WTC11 (cell line): ENCODE measurements around the gene ZNHIT2. TPM values are rescaled to one million over a fixed set of nuclear protein-coding genes. Genes with fewer than 3 reads are reported as not detected.

ENCODE experiments used
- ATAC-seq: fragments of 200-7000 bp; cut with Tn5 transposase; 2 replicates; pipeline ENCODE4 v1.10.0; 2021; ENCODE audit warnings: mild to moderate bottlenecking, moderate library complexity
- CTCF ChIA-PET: fragments of 300-600 bp; sonication (Branson Sonifier 250); formaldehyde crosslinking; loops from one replicate; lab custom pipeline; 2021; ENCODE audit warnings: antibody characterized with exemption; lab: Charles Lee
- POLR2A ChIA-PET: fragments of 350-600 bp; sonication (Branson Sonifier 250); formaldehyde crosslinking; loops from one replicate; lab custom pipeline; 2021; ENCODE audit warnings: antibody characterized with exemption; lab: Charles Lee
- DNase-seq: peaks from one replicate; pipeline ENCODE4 v3.0.0; 2021; ENCODE audit warnings: low spot score
- H3K27ac Mint-ChIP-seq: 2 replicates; pipeline ENCODE4 v1.8.0; 2021; ENCODE audit warnings: mixed read lengths
- H3K27me3 Mint-ChIP-seq: 2 replicates; pipeline ENCODE4 v1.8.0; 2021; ENCODE audit warnings: low read depth, mild to moderate bottlenecking, moderate library complexity, mixed read lengths
- H3K36me3 Mint-ChIP-seq: 2 replicates; pipeline ENCODE4 v1.8.0; 2021; ENCODE audit warnings: mixed read lengths
- H3K4me1 Mint-ChIP-seq: 2 replicates; pipeline ENCODE4 v1.8.0; 2022; ENCODE audit warnings: mixed read lengths
- H3K4me3 Mint-ChIP-seq: 2 replicates; pipeline ENCODE4 v1.8.0; 2021; ENCODE audit warnings: mild to moderate bottlenecking, moderate library complexity, mixed read lengths
- H3K9me3 Mint-ChIP-seq: 2 replicates; pipeline ENCODE4 v1.8.0; 2021; ENCODE audit warnings: mixed read lengths
- CREM ChIP-seq: sonication (generic); formaldehyde crosslinking; IDR thresholded peaks from 2 replicates; pipeline ENCODE4 v1.8.1; 2022; ENCODE audit warnings: mild to moderate bottlenecking, missing genetic modification reagents, moderate library complexity
- EMX1 ChIP-seq: fragments of 250-450 bp; sonication (Bioruptor Pico); IDR thresholded peaks from 2 replicates; pipeline ENCODE4 v1.8.0; 2021; ENCODE audit warnings: mild to moderate bottlenecking
- FOXK1 ChIP-seq: sonication (generic); formaldehyde crosslinking; IDR thresholded peaks from 2 replicates; pipeline ENCODE4 v1.8.0; 2022; ENCODE audit warnings: mild to moderate bottlenecking, moderate library complexity, missing genetic modification reagents
- FOXP1 ChIP-seq: sonication (generic); formaldehyde crosslinking; IDR thresholded peaks from 2 replicates; pipeline ENCODE4 v1.8.0; 2022; ENCODE audit warnings: missing genetic modification reagents, mild to moderate bottlenecking, moderate library complexity, borderline replicate concordance
- JAZF1 ChIP-seq: fragments of 250-450 bp; sonication (Bioruptor Pico); IDR thresholded peaks from 2 replicates; pipeline ENCODE4 v1.9.0; 2021; ENCODE audit warnings: moderate library complexity, mild to moderate bottlenecking, inconsistent platforms
- JUN ChIP-seq: sonication (generic); formaldehyde crosslinking; IDR thresholded peaks from 2 replicates; pipeline ENCODE4 v1.8.0; 2023; ENCODE audit warnings: mild to moderate bottlenecking, missing genetic modification reagents
- NFATC4 ChIP-seq: fragments of 250-450 bp; sonication (Bioruptor Pico); IDR thresholded peaks from 2 replicates; pipeline ENCODE4 v1.9.0; 2021; ENCODE audit warnings: mild to moderate bottlenecking
- NFE2L1 ChIP-seq: sonication (generic); formaldehyde crosslinking; IDR thresholded peaks from 2 replicates; pipeline ENCODE4 v1.8.1; 2023; ENCODE audit warnings: missing genetic modification reagents
- NFYB ChIP-seq: sonication (generic); formaldehyde crosslinking; conservative IDR thresholded peaks from 2 replicates; pipeline ENCODE4 v1.8.0; 2022; ENCODE audit warnings: low read depth, missing genetic modification reagents
- NR1H2 ChIP-seq: sonication (generic); formaldehyde crosslinking; IDR thresholded peaks from 2 replicates; pipeline ENCODE4 v1.9.0; 2021; ENCODE audit warnings: mild to moderate bottlenecking, moderate library complexity, missing genetic modification reagents
- NR2C2 ChIP-seq: sonication (generic); formaldehyde crosslinking; IDR thresholded peaks from 2 replicates; pipeline ENCODE4 v1.8.0; 2022; ENCODE audit warnings: mild to moderate bottlenecking, missing genetic modification reagents
- OVOL2 ChIP-seq: fragments of 250-450 bp; sonication (Bioruptor Pico); IDR thresholded peaks from 2 replicates; pipeline ENCODE4 v1.9.0; 2021; ENCODE audit warnings: mild to moderate bottlenecking, borderline replicate concordance
- SMAD3 ChIP-seq: sonication (generic); formaldehyde crosslinking; IDR thresholded peaks from 2 replicates; pipeline ENCODE4 v1.8.0; 2022; ENCODE audit warnings: missing genetic modification reagents, mild to moderate bottlenecking, borderline replicate concordance
- TEAD1 ChIP-seq: sonication (generic); formaldehyde crosslinking; IDR thresholded peaks from 2 replicates; pipeline ENCODE4 v1.8.0; 2022; ENCODE audit warnings: mild to moderate bottlenecking, missing genetic modification reagents
- USF1 ChIP-seq: sonication (generic); formaldehyde crosslinking; IDR thresholded peaks from 2 replicates; pipeline ENCODE4 v1.8.0; 2022; ENCODE audit warnings: mild to moderate bottlenecking, missing genetic modification reagents
- USF2 ChIP-seq: sonication (generic); formaldehyde crosslinking; IDR thresholded peaks from 2 replicates; pipeline ENCODE4 v1.8.1; 2023; ENCODE audit warnings: mild to moderate bottlenecking, missing genetic modification reagents, moderate library complexity
- ZNF232 ChIP-seq: sonication (generic); formaldehyde crosslinking; IDR thresholded peaks from 2 replicates; pipeline ENCODE4 v1.8.0; 2022; ENCODE audit warnings: mild to moderate bottlenecking, missing genetic modification reagents
- ZNF416 ChIP-seq: fragments of 250-450 bp; sonication (Bioruptor Pico); IDR thresholded peaks from 2 replicates; pipeline ENCODE4 v1.9.0; 2021; ENCODE audit warnings: mild to moderate bottlenecking, inconsistent platforms
- ZNF671 ChIP-seq: fragments of 250-450 bp; sonication (Bioruptor Pico); IDR thresholded peaks from 2 replicates; pipeline ENCODE4 v1.8.0; 2021; ENCODE audit warnings: mild to moderate bottlenecking
- total RNA-seq: library from RNA; stranded (reverse); gene quantifications from 3 replicates; pipeline ENCODE4 v1.2.3, GENCODE V29; 2021
- TF ChIP-seq, protein P1 (sequence below): fragments of 250-450 bp; sonication (Bioruptor Pico); IDR thresholded peaks from 2 replicates; pipeline ENCODE4 v1.9.0; 2021; ENCODE audit warnings: mild to moderate bottlenecking
- TF ChIP-seq, protein P2 (sequence below): sonication (generic); formaldehyde crosslinking; IDR thresholded peaks from 2 replicates; pipeline ENCODE4 v1.8.0; 2022; ENCODE audit warnings: mild to moderate bottlenecking, missing genetic modification reagents
- TF ChIP-seq, protein P3 (sequence below): sonication (generic); formaldehyde crosslinking; IDR thresholded peaks from 2 replicates; pipeline ENCODE4 v1.8.1; 2023; ENCODE audit warnings: mild to moderate bottlenecking, missing genetic modification reagents
- TF ChIP-seq, protein P4 (sequence below): sonication (generic); formaldehyde crosslinking; IDR thresholded peaks from 2 replicates; pipeline ENCODE4 v1.8.1; 2022; ENCODE audit warnings: mild to moderate bottlenecking, missing genetic modification reagents, moderate library complexity, borderline replicate concordance
- TF ChIP-seq, protein P5 (sequence below): fragments of 200-600 bp; IDR thresholded peaks from 2 replicates; pipeline ENCODE4 v1.8.0; 2022; ENCODE audit warnings: antibody characterized with exemption
- TF ChIP-seq, protein P6 (sequence below): sonication (generic); formaldehyde crosslinking; conservative IDR thresholded peaks from 2 replicates; pipeline ENCODE4 v1.8.1; 2022; ENCODE audit warnings: mild to moderate bottlenecking, missing genetic modification reagents
- TF ChIP-seq, protein P7 (sequence below): sonication (generic); formaldehyde crosslinking; IDR thresholded peaks from 2 replicates; pipeline ENCODE4 v1.8.0; 2023; ENCODE audit warnings: missing genetic modification reagents

Gene ZNHIT2
- total RNA-seq, 1 experiment from 2014 or later: 16.7 TPM

GRCh38 chr11:65111744-65112545 lies 5.6 kb downstream of the ZNHIT2 start, which contains the start of gene TM7SF2:
Gene TM7SF2 (plus strand): TSS chr11:65111872. CDS start chr11:65112016, 144 bp downstream.
- ChIA-PET CTCF (interaction anchor here (0.6 to 4.8 kb wide), 28 partner anchors 9 to 352 kb away, joined by 3 to 104 read pairs (median 5); partner anchors contain the start of genes ARL2, BATF2, CAPN1 and FAU), POLR2A (interaction anchor here (1.0 to 2.2 kb wide), 8 partner anchors 9 to 70 kb away, joined by 3 to 19 read pairs (median 6); partner anchors contain the start of genes CAPN1, FAU, MRPL49 and VPS51)
- ATAC-seq: peak; percentile 77
- Mint-ChIP-seq H3K4me1 (peaks cover 17% of the 10 kb centered on the region), H3K36me3 (no peaks in the 10 kb centered on the region; the same call in 1 of the 2 replicates), H3K4me3 (peak within 1 kb of the TSS; percentile 91), H3K27me3 (no peaks in the 10 kb centered on the region), H3K27ac (peak within 1 kb of the TSS; percentile 89), H3K9me3 (no peaks in the 10 kb centered on the region)
- DNase-seq: peak; percentile 97
- TF ChIP-seq TEAD1 (CRISPR knock-in tag) (0 out of 2 replicates have a peak, but pooled peaks have one; percentile 27), NFYB (CRISPR knock-in tag) (peak; percentile 83), CREM (CRISPR knock-in tag) (peak; percentile 82; the same call in 1 of the 2 replicates), ZNF671 (no peak; the same call in 1 of the 2 replicates), USF1 (peak; percentile 14; the same call in 1 of the 2 replicates), NR2C2 (CRISPR knock-in tag) (no peak), NFATC4 (CRISPR knock-in tag) (peak; percentile 80; the same call in 1 of the 2 replicates), EMX1 (CRISPR knock-in tag) (0 out of 2 replicates have a peak, but pooled peaks have one; percentile 70), SMAD3 (peak; percentile 60; the same call in 1 of the 2 replicates), NR1H2 (no peak), JAZF1 (no peak), USF2 (no peak), FOXK1 (CRISPR knock-in tag) (peak; percentile 35), FOXP1 (CRISPR knock-in tag) (no peak), NFE2L1 (CRISPR knock-in tag) (no peak), ZNF232 (CRISPR knock-in tag) (peak; percentile 71; the same call in 1 of the 2 replicates), ZNF416 (CRISPR knock-in tag) (peak; percentile 44; the same call in 1 of the 2 replicates), OVOL2 (CRISPR knock-in tag) (no peak), JUN (CRISPR knock-in tag) (peak; percentile 74; the same call in 1 of the 2 replicates)
- TF ChIP-seq, protein P1, sequence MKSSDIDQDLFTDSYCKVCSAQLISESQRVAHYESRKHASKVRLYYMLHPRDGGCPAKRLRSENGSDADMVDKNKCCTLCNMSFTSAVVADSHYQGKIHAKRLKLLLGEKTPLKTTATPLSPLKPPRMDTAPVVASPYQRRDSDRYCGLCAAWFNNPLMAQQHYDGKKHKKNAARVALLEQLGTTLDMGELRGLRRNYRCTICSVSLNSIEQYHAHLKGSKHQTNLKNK (CRISPR knock-in tag): peak; percentile 57; the same call in 1 of the 2 replicates
- TF ChIP-seq, protein P2, sequence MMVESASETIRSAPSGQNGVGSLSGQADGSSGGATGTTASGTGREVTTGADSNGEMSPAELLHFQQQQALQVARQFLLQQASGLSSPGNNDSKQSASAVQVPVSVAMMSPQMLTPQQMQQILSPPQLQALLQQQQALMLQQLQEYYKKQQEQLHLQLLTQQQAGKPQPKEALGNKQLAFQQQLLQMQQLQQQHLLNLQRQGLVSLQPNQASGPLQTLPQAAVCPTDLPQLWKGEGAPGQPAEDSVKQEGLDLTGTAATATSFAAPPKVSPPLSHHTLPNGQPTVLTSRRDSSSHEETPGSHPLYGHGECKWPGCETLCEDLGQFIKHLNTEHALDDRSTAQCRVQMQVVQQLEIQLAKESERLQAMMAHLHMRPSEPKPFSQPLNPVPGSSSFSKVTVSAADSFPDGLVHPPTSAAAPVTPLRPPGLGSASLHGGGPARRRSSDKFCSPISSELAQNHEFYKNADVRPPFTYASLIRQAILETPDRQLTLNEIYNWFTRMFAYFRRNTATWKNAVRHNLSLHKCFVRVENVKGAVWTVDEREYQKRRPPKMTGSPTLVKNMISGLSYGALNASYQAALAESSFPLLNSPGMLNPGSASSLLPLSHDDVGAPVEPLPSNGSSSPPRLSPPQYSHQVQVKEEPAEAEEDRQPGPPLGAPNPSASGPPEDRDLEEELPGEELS: no peak
- TF ChIP-seq, protein P3, sequence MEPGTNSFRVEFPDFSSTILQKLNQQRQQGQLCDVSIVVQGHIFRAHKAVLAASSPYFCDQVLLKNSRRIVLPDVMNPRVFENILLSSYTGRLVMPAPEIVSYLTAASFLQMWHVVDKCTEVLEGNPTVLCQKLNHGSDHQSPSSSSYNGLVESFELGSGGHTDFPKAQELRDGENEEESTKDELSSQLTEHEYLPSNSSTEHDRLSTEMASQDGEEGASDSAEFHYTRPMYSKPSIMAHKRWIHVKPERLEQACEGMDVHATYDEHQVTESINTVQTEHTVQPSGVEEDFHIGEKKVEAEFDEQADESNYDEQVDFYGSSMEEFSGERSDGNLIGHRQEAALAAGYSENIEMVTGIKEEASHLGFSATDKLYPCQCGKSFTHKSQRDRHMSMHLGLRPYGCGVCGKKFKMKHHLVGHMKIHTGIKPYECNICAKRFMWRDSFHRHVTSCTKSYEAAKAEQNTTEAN (CRISPR knock-in tag): 0 out of 2 replicates have a peak, but pooled peaks have one; percentile 21
- TF ChIP-seq, protein P4, sequence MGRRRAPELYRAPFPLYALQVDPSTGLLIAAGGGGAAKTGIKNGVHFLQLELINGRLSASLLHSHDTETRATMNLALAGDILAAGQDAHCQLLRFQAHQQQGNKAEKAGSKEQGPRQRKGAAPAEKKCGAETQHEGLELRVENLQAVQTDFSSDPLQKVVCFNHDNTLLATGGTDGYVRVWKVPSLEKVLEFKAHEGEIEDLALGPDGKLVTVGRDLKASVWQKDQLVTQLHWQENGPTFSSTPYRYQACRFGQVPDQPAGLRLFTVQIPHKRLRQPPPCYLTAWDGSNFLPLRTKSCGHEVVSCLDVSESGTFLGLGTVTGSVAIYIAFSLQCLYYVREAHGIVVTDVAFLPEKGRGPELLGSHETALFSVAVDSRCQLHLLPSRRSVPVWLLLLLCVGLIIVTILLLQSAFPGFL (CRISPR knock-in tag): peak; percentile 77; the same call in 1 of the 2 replicates
- TF ChIP-seq, protein P5, sequence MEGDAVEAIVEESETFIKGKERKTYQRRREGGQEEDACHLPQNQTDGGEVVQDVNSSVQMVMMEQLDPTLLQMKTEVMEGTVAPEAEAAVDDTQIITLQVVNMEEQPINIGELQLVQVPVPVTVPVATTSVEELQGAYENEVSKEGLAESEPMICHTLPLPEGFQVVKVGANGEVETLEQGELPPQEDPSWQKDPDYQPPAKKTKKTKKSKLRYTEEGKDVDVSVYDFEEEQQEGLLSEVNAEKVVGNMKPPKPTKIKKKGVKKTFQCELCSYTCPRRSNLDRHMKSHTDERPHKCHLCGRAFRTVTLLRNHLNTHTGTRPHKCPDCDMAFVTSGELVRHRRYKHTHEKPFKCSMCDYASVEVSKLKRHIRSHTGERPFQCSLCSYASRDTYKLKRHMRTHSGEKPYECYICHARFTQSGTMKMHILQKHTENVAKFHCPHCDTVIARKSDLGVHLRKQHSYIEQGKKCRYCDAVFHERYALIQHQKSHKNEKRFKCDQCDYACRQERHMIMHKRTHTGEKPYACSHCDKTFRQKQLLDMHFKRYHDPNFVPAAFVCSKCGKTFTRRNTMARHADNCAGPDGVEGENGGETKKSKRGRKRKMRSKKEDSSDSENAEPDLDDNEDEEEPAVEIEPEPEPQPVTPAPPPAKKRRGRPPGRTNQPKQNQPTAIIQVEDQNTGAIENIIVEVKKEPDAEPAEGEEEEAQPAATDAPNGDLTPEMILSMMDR: no peak
- TF ChIP-seq, protein P6, sequence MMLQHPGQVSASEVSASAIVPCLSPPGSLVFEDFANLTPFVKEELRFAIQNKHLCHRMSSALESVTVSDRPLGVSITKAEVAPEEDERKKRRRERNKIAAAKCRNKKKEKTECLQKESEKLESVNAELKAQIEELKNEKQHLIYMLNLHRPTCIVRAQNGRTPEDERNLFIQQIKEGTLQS (CRISPR knock-in tag): no peak
- TF ChIP-seq, protein P7, sequence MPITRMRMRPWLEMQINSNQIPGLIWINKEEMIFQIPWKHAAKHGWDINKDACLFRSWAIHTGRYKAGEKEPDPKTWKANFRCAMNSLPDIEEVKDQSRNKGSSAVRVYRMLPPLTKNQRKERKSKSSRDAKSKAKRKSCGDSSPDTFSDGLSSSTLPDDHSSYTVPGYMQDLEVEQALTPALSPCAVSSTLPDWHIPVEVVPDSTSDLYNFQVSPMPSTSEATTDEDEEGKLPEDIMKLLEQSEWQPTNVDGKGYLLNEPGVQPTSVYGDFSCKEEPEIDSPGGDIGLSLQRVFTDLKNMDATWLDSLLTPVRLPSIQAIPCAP (CRISPR knock-in tag): no peak
